Sigmoid colon (tissue), 4 donors: ENCODE measurements around the gene SYNPO2.

Experiments
- CTCF ChIP-seq, 4 experiments: fragments of 450-650 bp in 3 of 4; fragments of 200-600 bp in 1 of 4; IDR thresholded peaks; one replicate each; pipeline ENCODE4 v1.5.1; 2016 to 2019; ENCODE audit warnings: antibody characterized with exemption in 4 of 4, mild to moderate bottlenecking in 3 of 4, moderate library complexity in 2 of 4
- POLR2A ChIP-seq, 2 donors: fragments of 450-650 bp; IDR thresholded peaks; one replicate each; pipeline ENCODE4 v1.6.1; 2016; ENCODE audit warnings: antibody characterized with exemption in 2 of 2, mild to moderate bottlenecking in 2 of 2, moderate library complexity in 2 of 2
- POLR2AphosphoS5 ChIP-seq, 4 donors: sonication (generic); formaldehyde crosslinking; IDR thresholded peaks; one replicate each; pipeline ENCODE4 v1.6.1; 2017; ENCODE audit warnings: antibody characterized with exemption in 4 of 4

- no peak for TF ChIP-seq CTCF (IDR thresholded peaks at IDR 0.05)
- TF ChIP-seq POLR2A (IDR thresholded peaks at IDR 0.05): no peak
- TF ChIP-seq POLR2AphosphoS5 (IDR thresholded peaks at IDR 0.05): no peak
These were observed 22.2 kb upstream of the SYNPO2 start for GRCh38 chr4:118866442-118866841.
